NCI-H2107 treated with DMSO at 0.1 percent for 48 hours (cell line): ENCODE data around the gene PWP1.
A peak's percentile ranks its signal among the peaks of the same experiment; 100 is the strongest.
"Not testable (repeated sequence)": the region's sequence is repeated elsewhere in the genome, so short reads cannot be mapped to it uniquely, and the experiment has no call there.

ENCODE experiments used
- DNase-seq: peaks from one replicate; lab custom pipeline; 2025; ENCODE audit not compliant: unreplicated experiment; lab: John Stamatoyannopoulos, UW

Gene PWP1

DNA sequence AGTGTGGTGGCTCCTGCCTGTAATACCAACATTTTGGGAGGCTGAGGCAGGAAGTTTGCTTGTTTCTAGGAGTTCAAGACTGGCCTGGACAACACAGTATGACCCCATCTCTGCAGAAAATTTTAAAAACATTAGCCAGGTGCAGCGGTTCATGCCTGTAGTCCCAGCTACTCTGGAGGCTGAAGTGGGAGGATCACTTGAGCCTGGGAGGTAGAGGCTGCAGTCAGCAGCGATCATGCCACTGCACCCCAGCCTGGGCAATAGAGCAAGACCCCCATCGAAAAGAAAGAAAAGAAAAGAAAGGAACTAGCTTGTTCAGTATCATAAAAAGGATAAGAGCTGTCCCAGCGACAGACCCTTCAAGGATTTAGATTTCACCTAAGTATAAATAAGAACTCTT, 18.1 kb upstream of the PWP1 start:
- no peak for DNase-seq

DNA sequence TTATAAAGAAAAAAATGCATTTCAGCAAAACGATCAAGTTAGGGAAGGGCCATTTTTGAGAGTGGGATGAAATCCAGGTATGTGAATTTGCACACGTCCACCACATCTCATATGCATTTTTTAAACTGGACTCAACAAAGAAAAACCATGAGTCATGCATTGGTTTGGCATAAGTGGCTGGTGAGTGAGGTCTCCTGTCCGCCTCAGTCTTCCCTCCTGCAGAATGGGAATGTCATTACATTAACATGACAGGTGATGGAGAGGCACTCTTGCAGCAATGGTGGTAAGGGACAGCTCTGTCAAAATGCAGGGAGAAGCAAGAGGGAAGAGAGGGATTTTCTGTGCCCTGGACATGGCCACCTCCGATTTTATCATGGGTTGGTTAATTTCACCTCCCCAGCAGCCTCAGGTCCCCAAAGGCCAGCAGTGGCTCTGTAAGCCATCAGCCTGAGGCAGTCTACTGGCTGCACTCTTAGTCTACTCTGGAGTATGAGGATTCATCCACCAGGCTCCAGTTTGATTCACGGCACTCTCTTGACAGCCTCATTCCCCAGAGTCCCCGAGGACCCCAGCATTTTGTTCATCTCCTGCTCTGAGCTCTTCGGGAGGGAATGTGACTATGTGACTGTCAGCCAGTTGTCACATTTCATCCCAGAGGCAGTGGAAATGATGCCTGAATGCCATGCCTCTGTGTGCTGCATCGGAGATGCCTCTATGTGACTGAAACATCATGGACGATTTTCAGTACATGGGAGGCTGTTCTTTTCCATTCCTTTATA, 17.1 kb upstream of the PWP1 start:
- DNase-seq: no peak

DNA sequence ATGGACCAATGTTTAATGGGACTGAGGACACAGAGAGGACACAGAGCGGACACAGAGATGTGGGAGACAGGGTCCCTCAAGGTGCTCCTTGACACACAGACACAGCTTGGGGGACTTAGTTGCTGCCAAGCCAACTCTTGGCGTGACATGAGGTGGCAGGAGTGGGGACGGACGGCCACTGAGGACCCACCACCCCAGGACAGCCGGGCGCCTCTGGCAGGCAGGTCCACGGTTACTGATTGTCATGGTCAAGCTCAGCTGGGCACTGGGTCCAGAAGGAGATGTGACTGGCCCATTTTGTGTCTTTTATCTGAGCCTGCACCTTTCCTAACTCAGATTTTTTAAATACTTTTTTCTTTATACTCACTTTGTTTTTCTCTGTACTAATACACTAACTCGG, 15.7 kb upstream of the PWP1 start:
- no peak for DNase-seq

DNA sequence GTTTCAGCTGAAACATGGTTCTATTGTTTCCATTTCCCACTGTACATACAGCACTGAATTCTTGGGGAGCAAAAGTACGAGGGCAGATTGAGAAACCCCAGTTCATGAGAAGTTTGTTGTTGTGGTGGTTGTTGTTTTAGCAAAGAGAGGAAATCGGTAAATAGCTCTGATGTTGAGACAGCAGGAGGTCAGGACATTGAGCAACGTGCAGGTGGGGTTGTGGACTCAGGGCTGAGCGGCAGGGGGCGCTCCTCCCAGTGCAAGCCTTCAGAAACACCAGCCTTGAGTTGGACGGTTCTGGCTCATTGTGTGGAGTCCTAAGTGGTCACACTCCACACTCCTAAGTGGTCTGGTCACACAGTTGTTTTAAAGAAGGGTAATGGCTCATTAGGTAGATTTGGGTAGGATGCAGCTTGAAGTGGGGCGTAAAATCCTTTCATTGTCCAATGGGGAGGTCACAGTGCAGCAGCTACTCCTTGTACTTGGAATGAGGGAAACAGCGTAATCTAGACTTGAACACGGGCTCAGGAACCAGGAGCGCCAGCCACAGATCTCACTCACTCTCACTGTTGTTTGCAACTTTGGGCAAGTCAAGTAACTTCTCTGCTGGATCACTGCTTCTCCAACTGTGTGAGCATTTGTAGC, 14.5 kb upstream of the PWP1 start:
- DNase-seq: peak; percentile 6

DNA sequence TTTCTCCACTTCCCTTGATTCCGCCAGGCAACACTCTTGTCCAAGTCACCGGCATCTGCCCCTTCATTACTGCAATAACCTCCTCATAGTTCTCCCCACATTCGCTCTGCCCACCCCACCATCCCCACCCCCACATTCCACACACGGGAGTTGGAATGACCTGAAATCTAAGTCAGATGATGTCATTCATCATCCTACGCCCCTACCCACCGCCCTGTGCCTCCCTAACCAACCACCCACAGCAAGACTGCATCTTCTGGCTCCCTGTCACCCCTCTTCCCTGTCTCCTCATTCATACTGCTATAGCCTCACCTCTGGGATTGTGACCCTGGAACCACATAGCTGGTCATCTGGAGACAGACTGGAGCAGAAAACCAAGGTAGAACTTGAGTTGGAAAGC, 7.9 kb upstream of the PWP1 start:
- DNase-seq: no peak

DNA sequence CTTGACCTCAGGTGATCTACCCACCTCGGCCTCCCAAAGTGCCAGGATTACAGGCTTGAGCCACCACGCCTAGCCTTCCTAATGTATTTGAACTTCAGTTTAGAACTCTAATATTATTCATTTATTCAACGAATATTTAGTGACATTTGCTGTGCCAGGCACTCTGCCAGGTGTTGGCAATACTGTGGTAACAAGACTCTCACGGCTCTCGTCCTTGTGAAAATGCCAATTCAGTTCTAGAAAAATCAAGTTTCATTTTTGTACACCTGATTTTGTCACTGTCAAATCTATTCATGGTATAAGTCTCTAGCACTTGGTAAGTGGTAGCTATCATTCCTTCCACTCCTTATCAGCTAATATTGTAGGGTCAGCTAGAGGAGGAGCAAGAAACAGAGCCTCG, 6.3 kb upstream of the PWP1 start:
- no peak for DNase-seq

DNA sequence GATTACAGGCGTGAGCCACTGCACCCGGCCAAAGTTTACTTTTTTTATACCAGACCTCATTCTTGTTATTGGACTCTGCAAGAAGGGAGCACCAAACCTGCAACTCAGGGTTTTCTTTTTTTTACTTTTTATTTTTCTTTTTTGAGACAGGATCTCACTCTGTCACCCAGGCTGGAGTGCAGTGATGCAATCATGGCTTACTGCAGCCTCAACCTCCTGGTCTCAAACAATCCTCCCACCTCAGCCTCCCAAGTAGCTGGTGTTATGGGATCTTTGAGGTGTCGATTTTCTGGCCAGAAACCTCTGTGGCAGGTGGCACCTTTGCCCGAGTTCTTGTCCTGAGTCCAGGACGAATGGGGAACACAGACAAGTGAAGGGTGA, 4.2 kb upstream of the PWP1 start:
- no peak for DNase-seq

DNA sequence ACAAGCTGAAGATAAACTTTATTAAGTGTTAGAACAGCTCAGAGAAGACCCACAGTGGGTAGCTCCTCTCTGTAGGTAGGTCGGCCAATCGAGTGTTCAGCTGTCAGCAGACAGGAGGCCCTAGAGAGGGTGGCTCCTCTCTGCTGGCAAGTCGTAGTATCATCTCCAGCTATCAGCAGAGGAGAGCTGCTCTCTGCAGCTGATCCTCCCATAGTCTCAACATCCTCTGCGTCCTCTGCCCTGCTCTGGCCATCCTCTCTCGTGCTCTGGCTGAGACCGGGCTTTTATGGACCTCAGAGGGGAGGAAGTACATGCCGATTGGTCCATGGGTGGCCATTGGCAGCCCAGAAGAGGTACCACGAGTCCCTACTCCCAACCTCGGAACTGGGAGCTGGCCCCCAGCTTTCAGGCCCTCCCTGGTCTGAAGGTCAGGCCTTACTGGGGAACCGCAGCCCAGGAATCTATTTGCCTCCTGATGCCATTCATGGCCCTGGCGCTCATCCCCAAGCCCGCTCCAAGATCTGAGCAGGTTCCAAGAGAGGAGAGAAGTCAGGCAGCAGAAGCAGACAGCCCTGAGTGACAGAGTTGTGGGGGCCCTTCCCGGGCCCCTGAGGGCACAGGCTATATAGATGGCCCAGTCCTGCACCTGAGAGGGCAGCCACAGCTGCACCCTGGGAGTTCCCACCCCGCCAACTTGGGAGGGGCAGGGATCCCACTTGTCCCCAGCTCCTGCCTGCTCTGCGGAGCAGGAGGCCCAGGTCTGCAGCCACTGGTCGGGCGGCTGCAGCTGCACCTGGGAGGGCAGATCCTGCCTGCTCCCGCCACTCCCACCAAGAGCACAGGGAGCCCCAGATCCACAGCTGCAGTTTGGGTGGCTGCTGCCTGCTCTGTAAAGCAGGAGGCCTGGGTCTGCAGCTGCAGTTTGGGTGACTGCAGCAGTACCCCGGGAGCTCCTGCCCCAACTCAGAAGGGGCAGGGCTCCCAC, 3.5 kb upstream of the PWP1 start:
- no peak for DNase-seq

DNA sequence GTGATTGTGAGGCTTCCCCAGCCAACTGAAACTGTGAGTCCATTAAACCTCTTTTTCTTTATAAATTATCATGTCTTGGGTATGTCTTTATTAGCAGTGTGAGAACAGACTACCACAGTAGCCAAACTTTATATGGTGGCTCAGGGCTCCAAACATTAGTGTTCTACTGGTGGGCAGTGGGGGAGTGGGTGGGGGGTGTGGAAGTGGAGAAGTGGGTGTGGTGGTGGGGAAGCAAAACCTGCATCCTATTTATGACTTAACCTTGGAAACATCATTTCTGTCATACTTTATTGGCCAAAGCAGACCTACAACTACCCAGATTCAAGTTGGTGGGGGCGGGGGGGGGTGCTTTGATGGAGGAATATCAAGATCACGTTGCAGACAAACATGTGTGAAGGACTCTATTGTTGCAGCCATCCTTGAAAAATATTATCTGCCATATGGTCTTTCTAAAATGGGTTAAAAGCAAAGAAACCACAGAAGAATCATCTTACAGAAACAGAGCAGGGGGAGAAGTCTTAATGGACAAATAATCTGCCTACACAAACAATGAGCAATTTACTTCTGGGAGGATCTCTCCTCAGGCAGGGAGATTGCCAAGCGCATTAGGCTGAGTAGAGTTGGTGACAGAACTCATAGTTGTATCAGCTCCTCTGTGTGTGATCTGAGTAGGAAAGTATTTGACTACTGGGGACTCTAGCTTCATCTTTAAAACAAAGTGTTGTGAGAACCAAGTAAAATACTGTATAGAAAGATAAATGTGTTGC, 1.4 kb upstream of the PWP1 start:
- DNase-seq: peak; percentile 84

DNA sequence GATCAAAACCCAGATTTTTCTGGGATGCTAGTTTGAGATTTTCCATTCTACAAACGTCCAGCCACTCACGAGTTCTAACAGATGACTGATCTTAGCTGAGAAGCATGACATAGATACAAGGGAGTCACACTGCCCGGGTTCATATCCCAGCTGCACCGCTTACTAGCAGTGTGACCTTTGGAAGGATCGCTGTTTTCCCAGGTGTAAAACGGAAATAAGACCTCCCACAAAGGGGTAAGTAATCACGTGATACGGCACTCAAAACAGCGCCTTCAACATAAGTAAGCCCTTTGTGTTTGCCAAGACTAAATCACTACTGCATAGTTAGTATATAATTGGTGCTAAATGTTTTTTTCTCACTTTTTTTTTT, 624 bp upstream of the PWP1 start:
- DNase-seq: peak; percentile 53

DNA sequence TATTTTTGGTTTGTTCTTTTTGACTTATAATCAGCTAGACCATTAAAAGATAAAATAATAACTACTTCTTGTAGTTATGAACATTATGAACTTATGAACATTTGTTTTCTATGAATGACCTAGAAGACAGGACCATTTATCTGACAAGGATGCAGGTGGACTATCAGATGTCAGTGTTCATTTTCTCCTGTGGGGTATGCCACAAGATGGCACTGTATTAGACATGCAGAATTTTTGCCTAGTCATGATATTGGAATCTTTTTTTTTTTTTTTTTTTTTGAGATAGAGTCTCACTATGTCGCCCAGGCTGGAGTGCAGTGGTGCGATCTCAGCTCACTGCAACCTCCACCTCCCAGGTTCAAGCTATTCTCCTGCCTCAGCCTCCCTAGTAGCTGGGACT, 10.2 kb downstream of the PWP1 start:
- not testable (repeated sequence) for DNase-seq

DNA sequence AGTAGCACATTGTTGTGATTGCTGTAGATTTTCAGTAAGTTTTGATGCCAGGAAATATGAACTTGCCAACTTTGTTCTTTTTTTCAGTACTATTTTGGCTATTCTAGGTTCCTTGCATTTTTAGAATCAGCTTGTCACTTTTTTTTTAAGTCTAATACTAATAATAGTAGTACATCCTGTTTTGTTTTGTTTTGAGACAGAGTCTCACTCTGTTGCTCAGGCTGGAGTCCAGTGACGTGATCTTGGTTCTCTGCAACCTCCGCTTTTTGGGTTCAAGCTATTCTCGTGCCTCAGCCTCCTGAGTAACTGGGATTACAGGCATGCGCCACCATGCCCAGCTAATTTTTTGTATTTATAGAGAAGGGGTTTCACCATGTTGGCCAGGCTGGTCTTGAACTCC, 16.5 kb downstream of the PWP1 start:
- DNase-seq: no peak

DNA sequence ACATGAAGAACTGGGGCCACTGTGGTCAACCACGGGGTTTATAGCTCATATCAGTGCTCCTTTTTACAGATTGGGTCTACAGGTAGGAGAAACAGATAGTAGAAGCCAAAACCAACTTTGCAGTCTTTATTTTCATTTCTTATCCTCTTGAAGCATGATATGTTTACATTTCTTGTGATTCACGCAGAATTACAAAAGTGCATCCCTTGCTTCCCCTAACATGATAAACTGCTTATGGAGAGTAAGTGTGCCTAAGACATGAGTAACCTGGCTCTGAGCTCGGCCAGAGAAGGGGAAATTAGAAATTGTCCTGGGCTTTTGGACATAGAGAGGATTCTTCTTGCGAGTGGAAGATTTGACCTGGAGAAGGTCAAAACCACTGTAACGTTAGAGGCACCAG, 18.4 kb downstream of the PWP1 start:
- no peak for DNase-seq

DNA sequence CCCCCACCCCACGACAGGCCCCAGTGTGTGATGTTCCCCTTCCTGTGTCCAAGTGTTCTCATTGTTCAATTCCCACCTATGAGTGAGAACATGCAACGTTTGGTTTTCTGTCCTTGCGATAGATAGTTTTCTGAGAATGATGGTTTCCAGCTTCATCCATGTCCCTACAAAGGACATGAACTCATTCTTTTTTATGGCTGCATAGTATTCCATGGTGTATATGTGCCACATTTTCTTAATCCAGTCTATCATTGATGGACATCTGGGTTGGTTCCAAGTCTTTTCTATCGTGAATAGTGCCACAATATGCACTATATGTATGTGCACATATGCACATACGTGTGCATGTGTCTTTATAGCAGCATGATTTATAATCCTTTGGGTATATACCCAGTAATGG, 19.9 kb downstream of the PWP1 start:
- not testable (repeated sequence) for DNase-seq

DNA sequence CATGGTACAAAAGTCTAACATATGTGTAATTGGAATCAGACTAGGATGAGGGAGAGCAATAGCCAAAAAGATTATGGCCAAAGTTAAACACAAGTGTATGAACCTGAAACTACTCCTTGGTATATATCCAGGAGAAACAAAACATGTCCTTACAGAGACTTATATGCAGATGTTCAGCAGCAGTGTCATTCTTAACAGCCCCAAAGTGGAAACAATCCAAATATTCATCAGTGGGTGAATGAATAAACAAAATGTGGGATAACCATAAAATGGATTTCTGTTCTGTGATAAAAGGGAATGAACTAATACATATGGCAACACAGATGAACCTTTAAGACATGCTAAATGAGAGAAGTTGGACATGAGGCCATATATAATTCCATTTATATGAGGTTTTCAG, 30.2 kb downstream of the PWP1 start:
- no peak for DNase-seq

DNA sequence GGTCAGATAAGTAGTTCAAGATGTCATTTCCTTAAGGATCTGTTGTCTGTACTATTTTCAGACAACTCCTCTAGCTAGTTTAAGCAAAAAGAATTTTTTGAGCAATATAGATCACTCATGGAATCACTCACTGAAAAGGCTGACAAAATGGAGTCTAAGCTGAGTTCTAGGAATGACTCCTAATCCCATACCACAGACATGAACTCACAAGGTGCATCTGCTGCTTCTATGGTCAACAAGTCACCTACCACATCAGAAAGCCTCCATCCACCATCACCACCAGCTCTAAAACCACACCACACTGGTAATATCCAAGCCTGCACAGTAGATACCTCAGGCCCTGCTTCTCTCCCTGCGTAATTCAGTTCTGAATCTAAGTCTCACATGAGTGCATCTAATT, 33.0 kb downstream of the PWP1 start:
- DNase-seq: no peak

DNA sequence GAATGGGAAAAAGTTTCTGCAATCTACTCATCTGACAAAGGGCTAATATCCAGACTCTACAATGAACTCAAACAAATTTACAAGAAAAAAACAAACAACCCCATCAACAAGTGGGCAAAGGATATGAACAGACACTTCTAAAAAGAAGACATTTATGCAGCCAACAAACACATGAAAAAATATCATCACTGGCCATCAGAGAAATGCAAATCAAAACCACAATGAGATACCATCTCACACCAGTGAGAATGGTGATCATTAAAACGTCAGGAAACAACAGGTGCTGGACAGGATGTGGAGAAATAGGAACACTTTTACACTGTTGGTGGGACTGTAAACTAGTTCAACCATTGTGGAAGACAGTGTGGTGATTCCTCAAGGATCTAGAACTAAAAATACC, 41.7 kb downstream of the PWP1 start:
- not testable (repeated sequence) for DNase-seq

DNA sequence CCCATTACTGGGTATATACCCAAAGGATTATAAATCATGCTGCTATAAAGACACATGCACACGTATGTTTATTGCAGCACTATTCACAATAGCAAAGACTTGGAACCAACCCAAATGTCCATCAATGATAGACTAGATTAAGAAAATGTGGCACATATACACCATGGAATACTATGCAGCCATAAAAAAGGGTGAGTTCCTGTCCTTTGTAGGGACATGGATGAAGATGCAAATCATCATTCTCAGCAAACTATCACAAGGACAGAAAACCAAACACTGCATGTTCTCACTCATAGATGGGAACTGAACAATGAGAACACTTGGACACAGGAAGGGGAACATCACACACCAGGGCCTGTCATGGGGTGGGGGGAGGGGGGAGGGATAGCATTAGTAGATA, 42.1 kb downstream of the PWP1 start:
- DNase-seq: not testable (repeated sequence)

DNA sequence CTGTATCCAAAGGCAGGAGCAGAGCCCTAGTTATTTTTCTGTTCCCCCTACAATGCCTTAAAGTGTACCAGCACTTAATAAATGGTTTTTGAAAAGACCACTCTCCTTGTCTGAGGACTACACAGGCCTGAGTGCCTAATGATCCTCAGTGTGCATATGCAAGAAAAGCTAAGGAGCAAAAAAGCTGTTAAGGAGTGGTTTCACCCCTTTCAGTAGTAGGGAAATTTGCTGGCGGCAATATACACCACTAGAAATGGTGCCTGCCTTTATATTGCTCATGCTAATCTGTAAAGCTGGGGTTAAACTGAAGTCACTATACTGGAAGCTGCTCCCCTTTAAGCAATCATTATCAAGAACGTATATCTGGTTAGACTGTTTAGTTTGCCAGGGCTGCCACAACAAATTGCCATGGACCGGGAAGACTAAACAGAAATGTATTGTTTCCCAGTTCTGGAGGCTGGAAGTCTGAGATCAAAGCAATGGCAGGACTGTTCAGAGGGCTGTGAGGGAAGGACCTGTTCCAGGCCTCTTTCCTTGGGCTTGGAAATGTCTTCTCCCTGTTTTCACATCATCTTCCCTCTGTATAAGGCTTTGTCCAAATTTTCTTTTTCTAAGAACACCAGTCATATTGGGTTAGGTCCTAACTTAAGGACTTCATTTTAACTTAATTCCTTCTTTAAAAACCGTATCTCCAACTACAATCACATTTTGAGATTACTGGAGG, 45.2 kb downstream of the PWP1 start:
- no peak for DNase-seq

DNA sequence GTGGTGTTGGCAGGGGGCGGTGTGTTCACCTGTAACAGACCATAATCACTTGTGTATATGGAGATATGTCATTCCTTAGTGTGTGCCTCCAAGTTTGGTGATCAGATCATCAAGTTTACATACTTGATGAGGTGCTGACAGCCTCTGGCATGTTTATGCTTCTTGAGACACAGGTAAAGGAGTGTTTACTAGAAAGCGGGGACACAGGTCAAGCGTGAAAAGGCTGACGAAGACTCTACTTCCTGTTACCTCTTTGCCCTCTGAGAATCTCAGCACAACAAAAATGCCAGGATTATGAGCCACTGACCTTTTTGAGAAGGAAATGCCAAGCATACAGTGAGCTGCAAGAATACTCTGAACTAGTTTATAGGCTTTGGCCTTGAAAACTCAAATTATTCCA, 45.8 kb downstream of the PWP1 start:
- no peak for DNase-seq
